BJ (cell line): ENCODE data around the gene ZNF417. TPM values are rescaled to one million over a fixed set of nuclear protein-coding genes. Genes with fewer than 3 reads are reported as not detected.
"Not testable (repeated sequence)": the region's sequence is repeated elsewhere in the genome, so short reads cannot be mapped to it uniquely, and the experiment has no call there.

Experiments used
- CTCF ChIA-PET: fragments of 350-600 bp; formaldehyde crosslinking; extraction: SDS; loops from one replicate; lab custom pipeline; 2021; ENCODE audit warnings: antibody characterized with exemption, inconsistent platforms; lab: Yijun Ruan, JAX
- POLR2A ChIA-PET: fragments of 300-600 bp; sonication (Branson Sonifier 250); formaldehyde crosslinking; extraction: SDS; loops from one replicate; lab custom pipeline; 2021; ENCODE audit warnings: antibody characterized with exemption; lab: Charles Lee
- DNase-seq: peaks from one replicate; pipeline ENCODE4 v3.0.0-alpha.2; 2011; ENCODE audit warnings: low read depth
- H3K27me3 ChIP-seq: 2 replicates; pipeline ENCODE4 v1.6.0; 2011; ENCODE audit warnings: low read length; ENCODE audit not compliant: control insufficient read depth, insufficient read depth
- H3K36me3 ChIP-seq: 2 replicates; pipeline ENCODE4 v1.5.1; 2011; ENCODE audit warnings: low read length; ENCODE audit not compliant: control insufficient read depth, insufficient read depth
- H3K4me3 ChIP-seq: 2 replicates; pipeline ENCODE4 v1.5.1; 2011; ENCODE audit warnings: low read depth, mild to moderate bottlenecking, control low read depth, low read length
- polyA minus RNA-seq: library from RNA; depleted of rRNA, polyadenylated mRNA; stranded (reverse); fragments of >200 nt; gene quantifications from 2 replicates; pipeline ENCODE4 v1.2.3, GENCODE V29; 2011; rRNA and poly(A)+ RNA removed
- polyA plus RNA-seq: library from polyadenylated mRNA; depleted of rRNA; stranded (reverse); fragments of >200 nt; gene quantifications from 2 replicates; pipeline ENCODE4 v1.2.3, GENCODE V29; 2011; rRNA removed
- TF ChIP-seq, protein P1 (sequence below): IDR thresholded peaks from 2 replicates; pipeline ENCODE4 v1.5.1; 2011; ENCODE audit warnings: low read depth, mild to moderate bottlenecking, control low read depth, inconsistent platforms, low read length, moderate library complexity; ENCODE audit not compliant: insufficient read depth

The ZNF417 gene
- 2.8 and 5.3 TPM in 2 replicates for polyA plus RNA-seq
- polyA minus RNA-seq: 4.8 and 5.1 TPM in 2 replicates

DNA sequence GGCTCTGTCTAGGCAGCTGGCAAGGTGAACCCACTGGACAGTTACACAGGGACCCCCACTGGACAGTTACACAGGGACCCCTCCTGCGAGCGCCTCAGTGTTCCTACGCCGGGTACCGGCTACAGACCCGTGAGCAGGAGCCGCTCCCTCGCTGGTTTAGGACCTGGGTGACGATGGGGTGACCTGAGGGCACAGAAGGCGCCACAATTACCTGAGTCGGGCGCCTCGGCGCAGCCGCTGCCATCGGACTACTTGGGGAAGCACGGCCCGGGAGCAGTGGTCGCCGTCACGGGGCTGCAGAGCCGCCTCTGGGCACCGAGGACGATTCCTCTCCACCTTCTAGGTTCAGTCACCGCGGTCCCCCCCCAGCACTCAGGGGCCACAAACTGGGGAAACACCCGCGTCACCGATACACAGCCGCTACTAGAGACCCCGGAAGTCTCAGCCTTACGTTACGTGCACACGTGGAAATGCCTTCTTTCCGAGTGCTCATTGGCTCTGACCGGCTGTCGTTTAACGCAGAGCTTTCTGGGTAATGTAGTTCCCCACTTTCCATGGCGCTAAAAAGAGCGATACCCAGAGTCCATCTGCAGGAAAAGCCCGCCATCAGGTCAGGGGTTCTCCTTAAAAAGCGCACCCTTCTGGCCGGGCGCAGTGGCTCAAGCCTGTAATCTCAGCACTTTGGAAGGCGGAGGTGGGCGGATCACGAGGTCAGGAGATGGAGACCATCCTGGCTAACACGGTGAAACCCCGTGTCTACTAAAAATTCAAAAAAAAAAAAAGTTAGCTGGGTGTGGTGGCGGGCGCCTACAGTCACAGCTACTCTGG, at the start of gene ZNF417:
Gene ZNF417, minus strand, starts transcription at position 425 of the 828 bp plus-strand sequence. Its CDS starts 181 bp downstream, at position 244.
- POLR2A ChIA-PET, H3K36me3 ChIP-seq, H3K27me3 ChIP-seq: not testable (repeated sequence)
- H3K4me3 ChIP-seq: peak within 1 kb of the TSS; percentile 82
- TF ChIP-seq, protein P1, sequence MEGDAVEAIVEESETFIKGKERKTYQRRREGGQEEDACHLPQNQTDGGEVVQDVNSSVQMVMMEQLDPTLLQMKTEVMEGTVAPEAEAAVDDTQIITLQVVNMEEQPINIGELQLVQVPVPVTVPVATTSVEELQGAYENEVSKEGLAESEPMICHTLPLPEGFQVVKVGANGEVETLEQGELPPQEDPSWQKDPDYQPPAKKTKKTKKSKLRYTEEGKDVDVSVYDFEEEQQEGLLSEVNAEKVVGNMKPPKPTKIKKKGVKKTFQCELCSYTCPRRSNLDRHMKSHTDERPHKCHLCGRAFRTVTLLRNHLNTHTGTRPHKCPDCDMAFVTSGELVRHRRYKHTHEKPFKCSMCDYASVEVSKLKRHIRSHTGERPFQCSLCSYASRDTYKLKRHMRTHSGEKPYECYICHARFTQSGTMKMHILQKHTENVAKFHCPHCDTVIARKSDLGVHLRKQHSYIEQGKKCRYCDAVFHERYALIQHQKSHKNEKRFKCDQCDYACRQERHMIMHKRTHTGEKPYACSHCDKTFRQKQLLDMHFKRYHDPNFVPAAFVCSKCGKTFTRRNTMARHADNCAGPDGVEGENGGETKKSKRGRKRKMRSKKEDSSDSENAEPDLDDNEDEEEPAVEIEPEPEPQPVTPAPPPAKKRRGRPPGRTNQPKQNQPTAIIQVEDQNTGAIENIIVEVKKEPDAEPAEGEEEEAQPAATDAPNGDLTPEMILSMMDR: peak; percentile 48
- CTCF ChIA-PET: interaction anchor here (0.6 to 1.2 kb wide), 5 partner anchors 15 to 811 kb away, joined by 3 to 4 read pairs (median 3); partner anchors contain the start of gene ZNF814
- peak; percentile 85 for DNase-seq

DNA sequence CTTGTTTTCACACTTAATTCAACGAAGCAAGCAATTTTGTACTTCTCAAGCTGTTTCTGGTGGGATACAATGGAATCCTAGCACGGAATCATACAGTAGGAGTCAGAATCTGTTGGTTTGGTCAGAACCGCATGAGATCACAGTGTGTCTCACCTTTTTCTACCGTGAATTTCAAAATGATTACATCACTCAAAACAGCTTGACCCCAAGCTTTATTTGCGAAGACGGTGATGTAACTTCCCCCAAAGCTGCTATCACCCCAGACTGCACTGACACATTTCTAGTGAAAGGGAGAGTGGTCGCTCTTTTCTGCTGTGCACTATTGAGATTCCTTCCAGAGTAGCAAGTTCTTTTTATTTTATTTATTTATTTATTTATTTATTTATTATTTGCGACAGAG, 48.4 kb upstream of the ZNF417 start:
- POLR2A ChIA-PET: no interaction called here
- Histone ChIP-seq H3K36me3 (no peaks in the 10 kb centered on the region), H3K27me3 (no peaks in the 10 kb centered on the region), H3K4me3 (no peak overlapping the region)
- DNase-seq: no peak
- TF ChIP-seq, protein P1: no peak
- CTCF ChIA-PET: no interaction called here

DNA sequence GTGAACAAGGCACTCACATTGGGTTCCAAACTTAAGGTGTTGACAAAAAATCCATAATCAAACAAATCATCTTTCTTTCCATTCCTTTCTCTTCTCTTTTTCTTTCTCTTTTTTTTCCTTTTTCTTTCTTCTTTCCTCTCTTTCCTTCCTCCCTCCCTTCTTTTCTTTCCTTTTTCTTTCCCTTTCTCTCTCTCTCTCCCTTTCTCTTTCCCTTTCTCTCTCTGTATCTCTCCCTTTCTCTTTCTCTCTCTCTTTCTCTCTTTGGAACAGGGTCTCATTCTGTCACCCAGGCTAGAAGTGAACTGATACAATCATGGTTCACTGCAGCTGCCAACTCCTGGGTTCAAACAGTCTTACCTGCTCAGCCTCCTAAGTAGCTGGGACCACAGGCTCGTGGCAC, 45.4 kb upstream of the ZNF417 start:
- ChIA-PET CTCF (no interaction called here), POLR2A (no interaction called here)
- TF ChIP-seq, protein P1: no peak
- H3K4me3 ChIP-seq: no peak overlapping the region
- DNase-seq: no peak
- H3K27me3 ChIP-seq: no peaks in the 10 kb centered on the region
- no peaks in the 10 kb centered on the region for H3K36me3 ChIP-seq

DNA sequence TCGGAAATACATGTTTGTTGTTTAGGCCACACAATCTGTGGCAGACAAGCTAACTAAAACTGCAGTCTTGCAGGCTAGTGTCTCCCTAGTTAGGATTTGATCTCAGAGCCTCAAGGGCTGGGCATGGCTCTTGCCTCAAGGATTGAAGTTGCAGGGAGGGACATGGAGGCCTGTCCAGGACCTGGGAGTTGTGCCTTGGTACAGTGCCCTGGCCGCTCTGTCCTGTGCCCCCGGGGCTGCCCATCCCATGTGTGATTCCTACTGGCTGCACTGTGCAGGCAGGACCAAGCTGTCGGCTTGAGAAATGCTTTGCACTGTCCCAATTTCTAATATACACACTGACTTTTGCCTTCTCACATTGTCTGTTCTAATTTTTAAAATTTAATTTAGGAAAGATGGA, 38.6 kb upstream of the ZNF417 start:
- H3K36me3 ChIP-seq: no peaks in the 10 kb centered on the region
- ChIA-PET POLR2A (no interaction called here), CTCF (no interaction called here)
- no peaks in the 10 kb centered on the region for H3K27me3 ChIP-seq
- no peak overlapping the region for H3K4me3 ChIP-seq
- TF ChIP-seq, protein P1: no peak
- no peak for DNase-seq

GRCh38 chr19:57949702-57950101, 33.3 kb upstream of the ZNF417 start:
- CTCF ChIA-PET: no interaction called here
- no peak for DNase-seq
- Histone ChIP-seq H3K4me3 (no peak overlapping the region), H3K27me3 (no peaks in the 10 kb centered on the region), H3K36me3 (no peaks in the 10 kb centered on the region)
- TF ChIP-seq, protein P1: no peak
- POLR2A ChIA-PET: no interaction called here
